GM23248 (cell line): ENCODE results near the gene THEM4.

Source experiments
- EZH2 ChIP-seq: fragments of 200-600 bp; sonication (generic); IDR thresholded peaks from 2 replicates; pipeline ENCODE4 v1.6.1; 2018; ENCODE audit warnings: antibody characterized with exemption, mild to moderate bottlenecking; ENCODE audit not compliant: insufficient read depth, poor library complexity, severe bottlenecking
- EZH2phosphoT487 ChIP-seq: fragments of 200-600 bp; sonication (generic); IDR thresholded peaks from 2 replicates; pipeline ENCODE4 v1.6.1; 2018; ENCODE audit warnings: antibody characterized with exemption, moderate library complexity, mild to moderate bottlenecking, low read depth; ENCODE audit not compliant: insufficient read depth

DNA sequence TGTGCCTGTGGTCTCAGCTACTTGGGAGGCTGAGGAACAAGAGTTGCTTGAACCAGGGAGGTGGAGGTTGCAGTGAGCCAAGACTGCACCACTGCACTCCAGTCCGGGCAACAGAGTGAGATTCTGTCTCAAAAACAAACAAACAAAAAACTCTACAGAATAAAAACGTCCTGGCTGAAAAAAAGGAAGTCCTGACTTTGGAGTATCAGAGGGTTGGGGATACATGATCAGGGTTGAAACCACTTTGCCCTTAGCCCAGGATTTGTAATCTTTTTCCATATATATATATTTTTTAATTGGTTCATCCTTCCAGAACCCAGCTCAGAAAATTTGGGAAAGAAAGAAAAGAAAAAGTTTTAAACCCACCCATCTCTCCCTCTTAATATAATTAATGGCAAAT lies 6.5 kb downstream of the THEM4 start:
- TF ChIP-seq EZH2 (no peak), EZH2phosphoT487 (no peak)
